Measurements from ENCODE around the gene CZIB.

The CZIB gene

DNA sequence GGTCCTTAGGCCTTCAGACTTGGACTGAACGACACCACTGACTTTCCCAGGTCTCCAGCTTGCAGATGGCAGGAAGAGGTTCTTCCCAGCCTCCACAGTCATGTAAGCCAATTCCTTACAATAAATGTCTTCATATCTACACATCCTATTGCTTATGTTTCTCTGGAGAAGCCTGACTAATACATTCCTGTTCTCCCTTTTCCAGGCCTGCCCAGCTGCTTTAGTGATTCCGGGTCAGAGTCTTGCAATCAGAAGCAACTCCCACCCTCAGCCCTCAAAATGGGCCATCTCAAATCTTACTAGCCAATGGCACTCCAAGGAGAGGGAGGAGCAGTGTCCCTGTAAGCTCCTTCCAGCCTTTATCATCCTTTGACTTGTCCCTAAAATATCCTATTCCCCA lies 40.2 kb downstream of the CZIB start:
- no peak for DNase-seq (ENCODE audit: low spot score)
- no peaks in the 10 kb centered on the region for H3K9me3 ChIP-seq (ENCODE audit: severe bottlenecking)
- H3K36me3 ChIP-seq (ENCODE audit: low read depth), result no peaks in the 10 kb centered on the region
- H3K27ac ChIP-seq (ENCODE audit: poor library complexity, severe bottlenecking), result no peak overlapping the region
- no peak for ATAC-seq (ENCODE audit: low read depth)
- H3K4me1 ChIP-seq (ENCODE audit: insufficient read depth, poor library complexity, severe bottlenecking), result peaks cover 4% of the 10 kb centered on the region
- H3K27me3 ChIP-seq (ENCODE audit: insufficient read depth, poor library complexity, severe bottlenecking), result no peaks in the 10 kb centered on the region
- TF ChIP-seq, protein P1, sequence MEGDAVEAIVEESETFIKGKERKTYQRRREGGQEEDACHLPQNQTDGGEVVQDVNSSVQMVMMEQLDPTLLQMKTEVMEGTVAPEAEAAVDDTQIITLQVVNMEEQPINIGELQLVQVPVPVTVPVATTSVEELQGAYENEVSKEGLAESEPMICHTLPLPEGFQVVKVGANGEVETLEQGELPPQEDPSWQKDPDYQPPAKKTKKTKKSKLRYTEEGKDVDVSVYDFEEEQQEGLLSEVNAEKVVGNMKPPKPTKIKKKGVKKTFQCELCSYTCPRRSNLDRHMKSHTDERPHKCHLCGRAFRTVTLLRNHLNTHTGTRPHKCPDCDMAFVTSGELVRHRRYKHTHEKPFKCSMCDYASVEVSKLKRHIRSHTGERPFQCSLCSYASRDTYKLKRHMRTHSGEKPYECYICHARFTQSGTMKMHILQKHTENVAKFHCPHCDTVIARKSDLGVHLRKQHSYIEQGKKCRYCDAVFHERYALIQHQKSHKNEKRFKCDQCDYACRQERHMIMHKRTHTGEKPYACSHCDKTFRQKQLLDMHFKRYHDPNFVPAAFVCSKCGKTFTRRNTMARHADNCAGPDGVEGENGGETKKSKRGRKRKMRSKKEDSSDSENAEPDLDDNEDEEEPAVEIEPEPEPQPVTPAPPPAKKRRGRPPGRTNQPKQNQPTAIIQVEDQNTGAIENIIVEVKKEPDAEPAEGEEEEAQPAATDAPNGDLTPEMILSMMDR (IDR thresholded peaks at IDR 0.05; ENCODE audit: poor library complexity, severe bottlenecking), result no peak
- H3K4me3 ChIP-seq (ENCODE audit: severe bottlenecking), result no peak overlapping the region

- H3K27ac ChIP-seq (ENCODE audit: poor library complexity, severe bottlenecking), result no peak overlapping the region
- peak; percentile 76 for ATAC-seq (ENCODE audit: low read depth)
- no peaks in the 10 kb centered on the region for H3K36me3 ChIP-seq (ENCODE audit: low read depth)
- no peaks in the 10 kb centered on the region for H3K27me3 ChIP-seq (ENCODE audit: insufficient read depth, poor library complexity, severe bottlenecking)
- no peaks in the 10 kb centered on the region for H3K9me3 ChIP-seq (ENCODE audit: severe bottlenecking)
- DNase-seq (ENCODE audit: low spot score), result no peak
- H3K4me1 ChIP-seq (ENCODE audit: insufficient read depth, poor library complexity, severe bottlenecking), result peaks cover 4% of the 10 kb centered on the region
- no peak overlapping the region for H3K4me3 ChIP-seq (ENCODE audit: severe bottlenecking)
- TF ChIP-seq, protein P1 (IDR thresholded peaks at IDR 0.05; ENCODE audit: poor library complexity, severe bottlenecking), result peak; percentile 39
These were observed 43.8 kb downstream of the CZIB start for GRCh38 chr1:53176452-53177208.

- peaks cover 4% of the 10 kb centered on the region for H3K4me1 ChIP-seq (ENCODE audit: insufficient read depth, poor library complexity, severe bottlenecking)
- no peaks in the 10 kb centered on the region for H3K9me3 ChIP-seq (ENCODE audit: severe bottlenecking)
- ATAC-seq (ENCODE audit: low read depth) (no peak), DNase-seq (ENCODE audit: low spot score) (no peak)
- no peaks in the 10 kb centered on the region for H3K27me3 ChIP-seq (ENCODE audit: insufficient read depth, poor library complexity, severe bottlenecking)
- no peaks in the 10 kb centered on the region for H3K36me3 ChIP-seq (ENCODE audit: low read depth)
- no peak overlapping the region for H3K4me3 ChIP-seq (ENCODE audit: severe bottlenecking)
- H3K27ac ChIP-seq (ENCODE audit: poor library complexity, severe bottlenecking), result no peak overlapping the region
- TF ChIP-seq, protein P1 (IDR thresholded peaks at IDR 0.05; ENCODE audit: poor library complexity, severe bottlenecking), result no peak
These were observed 45.2 kb downstream of the CZIB start for GRCh38 chr1:53174971-53175913.

DNA sequence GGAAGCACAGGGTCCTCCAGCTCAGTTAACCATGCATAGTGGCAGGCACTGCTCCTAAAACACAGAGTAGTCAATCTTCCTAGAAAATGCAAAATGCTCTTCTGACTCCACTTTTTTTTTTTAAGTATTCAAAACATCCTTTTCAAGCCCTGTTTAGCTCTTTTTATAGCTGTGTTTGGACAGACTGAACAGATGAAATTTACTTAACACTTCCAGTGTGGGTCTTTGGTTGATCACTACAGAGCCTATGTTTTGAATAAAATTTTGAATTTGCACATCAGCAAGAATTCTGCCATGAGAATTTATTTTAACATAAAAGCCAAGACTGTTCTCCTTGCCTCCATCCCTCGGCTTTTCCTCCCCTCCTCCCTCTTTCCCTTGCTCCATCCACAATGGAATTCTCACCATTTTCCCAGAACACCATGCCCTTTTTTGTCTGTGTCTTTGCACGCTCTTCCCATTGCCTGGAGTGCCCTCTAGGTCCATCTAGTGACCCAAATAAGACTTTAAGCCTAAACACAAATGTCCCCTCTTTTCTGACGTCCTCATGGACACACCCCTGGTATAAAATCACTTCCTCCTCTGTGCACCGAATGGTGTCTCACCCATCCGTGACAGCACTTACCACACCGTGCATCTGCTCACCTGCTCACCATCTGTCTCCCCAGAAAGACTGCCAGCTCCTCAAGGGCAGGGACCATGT lies 47.9 kb downstream of the CZIB start:
- H3K27ac ChIP-seq (ENCODE audit: poor library complexity, severe bottlenecking), result no peak overlapping the region
- no peak for ATAC-seq (ENCODE audit: low read depth)

More for the DNA sequence above, 47.9 kb downstream of the CZIB start:
- Histone ChIP-seq H3K4me3 (ENCODE audit: severe bottlenecking) (no peak overlapping the region), H3K4me1 (ENCODE audit: insufficient read depth, poor library complexity, severe bottlenecking) (peaks cover 4% of the 10 kb centered on the region), H3K27me3 (ENCODE audit: insufficient read depth, poor library complexity, severe bottlenecking) (no peaks in the 10 kb centered on the region), H3K36me3 (ENCODE audit: low read depth) (no peaks in the 10 kb centered on the region), H3K9me3 (ENCODE audit: severe bottlenecking) (no peaks in the 10 kb centered on the region)
- DNase-seq (ENCODE audit: low spot score), result no peak
- TF ChIP-seq, protein P1 (IDR thresholded peaks at IDR 0.05; ENCODE audit: poor library complexity, severe bottlenecking), result peak; percentile 20
